ENCODE data around the gene EDIL3.

GRCh38 chr5:84275609-84276008 lies 109.1 kb downstream of the EDIL3 start:
- TF ChIP-seq EZH2 (IDR thresholded peaks at IDR 0.05; ENCODE audit: borderline replicate concordance) (no peak), CTCF (IDR thresholded peaks at IDR 0.05; ENCODE audit: poor library complexity) (no peak), EZH2phosphoT487 (IDR thresholded peaks at IDR 0.05; ENCODE audit: low read depth, severe bottlenecking, unreplicated experiment) (no peak)

Measured in hepatocyte (in vitro differentiated cells).